Pancreas (tissue), 10 donors: ENCODE results near the gene PTGFRN. TPM values are rescaled to one million over a fixed set of nuclear protein-coding genes. Genes with fewer than 3 reads are reported as not detected.

Source experiments
- ATAC-seq, 4 donors: fragments of 200-7000 bp; cut with Tn5 transposase; one replicate each; pipeline versions ENCODE4 v1.8.0 to v1.9.1; 2020; ENCODE audit warnings: mild to moderate bottlenecking in 4 of 4, moderate library complexity in 4 of 4
- DNase-seq, 6 donors: peaks; one replicate each; pipeline ENCODE4 v3.0.0-alpha.2; 2020
- FAIRE-seq: peaks from 2 replicates; lab custom pipeline; 2012; peaks lifted over from hg19 to GRCh38; lab: Jason Lieb, UNC
- H3K27ac ChIP-seq, 4 donors: fragments of 200-600 bp; sonication (generic); 1 replicate in 3 of 4; 2 replicates in 1 of 4; pipeline versions ENCODE4 v1.5.0 to v1.8.0; 2020
- H3K27me3 ChIP-seq, 4 donors: fragments of 200-600 bp; one replicate each; pipeline ENCODE4 v1.8.0; 2021
- H3K36me3 ChIP-seq, 3 donors: fragments of 200-600 bp; sonication (generic) in 1 of 3; one replicate each; pipeline versions ENCODE4 v1.5.0 to v1.8.0; 2020 to 2021
- H3K4me1 ChIP-seq, 3 donors: fragments of 200-600 bp; one replicate each; pipeline ENCODE4 v1.8.0; 2021
- H3K4me3 ChIP-seq, 4 donors: fragments of 200-600 bp; sonication (generic) in 2 of 4; one replicate each; pipeline versions ENCODE4 v1.5.0 to v1.8.0; 2020 to 2021
- H3K9me3 ChIP-seq, 4 donors: fragments of 200-600 bp; one replicate each; pipeline ENCODE4 v1.8.0; 2021
- CTCF ChIP-seq, 4 donors: fragments of 200-600 bp; sonication (generic) in 3 of 4; IDR thresholded peaks; one replicate each; pipeline versions ENCODE4 v1.5.0 to v1.8.0; 2021; ENCODE audit warnings: antibody characterized with exemption in 4 of 4
- WGBS, 2 donors: extraction: QIAGEN DNeasy Blood & Tissue Kit; methylation state at CpG; one replicate each; pipeline ENCODE4 v1.1.7; 2013; 5-methylcytosine and 5-hydroxymethylcytosine counted together
- intact Hi-C, 3 donors: fragments of 100-400 bp; cut with DNase I; formaldehyde crosslinking; loops; one replicate each; pipeline versions ENCODE4 v1.11.1 to v1.14.2; 2022
- polyA plus RNA-seq, 2 donors: library from polyadenylated mRNA; stranded (reverse); fragments of 200-250 nt; gene quantifications; one replicate each; pipeline ENCODE4 v1.2.3, GENCODE V29; 2013
- total RNA-seq, 6 donors: library from RNA; stranded (reverse); fragmentation: NEBNext Ultra II Directional in 4 of 6; extraction: Animal tissue kit (Norgen Biotek cat#: 25700) in 4 of 6; gene quantifications; one replicate each; pipeline versions ENCODE4 v1.2.1 to v1.2.4, GENCODE V29; 2021 to 2023
- donor health status: healthy with polysubstance abuse.
- donor health status: DM: no; HTN: no; CAD: no; lungs with moderate emphysema.
- donor health status: DM: no; HTN: no; CAD: no.
- donor health status: control.
- donor health status: control.
- donor health status: Bipolar disorder and iron deficiency.
- donor health status: DM: yes; HTN: yes; CAD: no.
- donor health status: DM: no; HTN: no; CAD: no.
- donor health status: DM: no; HTN: no; CAD: no.
- donor health status: DM: yes; HTN: yes; CAD: no.

PTGFRN gene
- total and polyA plus RNA-seq, 8 donors, result 9.9 to 62.0 (median 21.3) TPM

DNA sequence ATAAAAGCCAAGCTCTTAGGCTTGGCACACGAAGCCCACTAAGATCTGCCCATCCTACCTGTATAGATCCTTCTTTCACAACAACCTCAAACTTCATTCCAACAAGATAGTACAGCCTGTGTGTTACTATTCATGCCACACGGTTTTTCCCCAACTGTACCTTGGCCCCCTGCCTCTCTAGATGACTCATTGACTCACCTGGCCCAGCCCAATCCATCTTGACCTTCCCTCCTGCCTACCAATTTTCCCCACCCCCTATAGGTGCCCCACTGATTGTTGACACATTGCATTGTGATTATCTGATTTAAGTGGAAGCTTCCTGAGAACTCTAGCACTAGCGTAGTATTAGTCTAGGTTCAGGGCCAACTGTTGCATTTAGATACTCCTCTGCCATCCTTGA is 89.9 kb downstream of the PTGFRN start:
- Histone ChIP-seq H3K27me3 (no peaks in the 10 kb centered on the region), H3K27ac (no peak overlapping the region), H3K4me1 (peaks cover 0 to 4% (median 0%) of the 10 kb centered on the region in 3 donors), H3K4me3 (no peak overlapping the region), H3K36me3 (no peaks in the 10 kb centered on the region), H3K9me3 (no peaks in the 10 kb centered on the region)
- TF ChIP-seq CTCF (IDR thresholded peaks at IDR 0.05), result no peak
- intact Hi-C loops, result loop anchor here in 1 of 3 donors (10.0 kb wide), 1 partner anchor 55 kb away; no protein-coding TSS in a partner anchor
- DNase-seq, result no peak
- WGBS, 2 donors, result 61 to 64% methylated on average over 3 of the region's 3 CpGs
- ATAC-seq, result peak in 1 of 4 donors; percentile 46
- FAIRE-seq, result no peak

GRCh38 chr1:117000142-117000541 is 90.4 kb downstream of the PTGFRN start:
- TF ChIP-seq CTCF (IDR thresholded peaks at IDR 0.05), result no peak
- no peak overlapping the region for H3K4me3 ChIP-seq
- 91 to 96% methylated on average over 2 of the region's 2 CpGs for WGBS, 2 donors
- DNase-seq (no peak), FAIRE-seq (no peak), ATAC-seq (no peak)
- H3K9me3 ChIP-seq, result no peaks in the 10 kb centered on the region
- intact Hi-C loops, result no loop called here
- H3K4me1 ChIP-seq, result peaks cover 0 to 4% (median 0%) of the 10 kb centered on the region in 3 donors
- H3K27ac ChIP-seq, result no peak overlapping the region
- no peaks in the 10 kb centered on the region for H3K36me3 ChIP-seq
- no peaks in the 10 kb centered on the region for H3K27me3 ChIP-seq

- ATAC-seq (peak in 1 of 4 donors; percentile 25), FAIRE-seq (no peak)
- intact Hi-C loops, result no loop called here
These were observed 91.7 kb downstream of the PTGFRN start, which contains the start of gene CD101 for GRCh38 chr1:117001254-117001927. TSS of gene CD101 (plus strand) at chr1:117001760. CDS start at chr1:117001818, 58 bp downstream.

DNA sequence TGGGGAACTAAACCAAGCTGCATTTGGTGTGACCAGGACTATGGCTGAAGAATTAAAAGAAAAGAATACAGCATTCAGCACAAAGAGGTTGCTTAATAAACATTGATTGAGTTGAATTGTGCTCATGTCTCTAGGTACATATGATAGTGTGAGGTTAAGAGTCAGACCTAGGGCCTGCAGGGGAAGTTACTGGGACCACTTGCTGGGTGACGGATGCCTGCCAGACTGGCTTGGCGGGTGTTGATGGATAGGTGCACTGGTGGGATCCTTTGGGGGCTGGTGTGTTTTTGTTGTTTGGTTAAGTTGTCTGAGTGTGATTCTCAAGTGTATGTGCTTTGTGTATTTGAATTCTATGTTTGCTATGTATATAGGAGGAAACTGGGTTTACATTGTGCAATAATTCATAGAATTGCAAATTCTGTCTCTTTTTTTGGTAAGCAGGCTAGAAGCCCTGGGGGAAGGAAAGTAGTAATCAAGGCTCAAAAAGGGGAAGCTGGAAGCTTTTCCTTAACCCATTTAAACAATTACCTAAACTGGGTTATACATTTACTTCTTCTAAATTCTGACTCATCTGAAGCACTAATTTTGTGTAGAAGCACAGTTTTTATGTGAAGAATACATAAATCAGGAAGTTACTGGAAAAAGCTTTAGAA is 93.6 kb downstream of the PTGFRN start:
- FAIRE-seq (no peak), ATAC-seq (peak in 2 of 4 donors; percentile 47 to 62), DNase-seq (no peak)
- Histone ChIP-seq H3K4me1 (peaks cover 0 to 4% (median 0%) of the 10 kb centered on the region in 3 donors), H3K27me3 (no peaks in the 10 kb centered on the region), H3K9me3 (no peaks in the 10 kb centered on the region), H3K27ac (no peak overlapping the region), H3K36me3 (no peaks in the 10 kb centered on the region), H3K4me3 (no peak overlapping the region)
- TF ChIP-seq CTCF (IDR thresholded peaks at IDR 0.05), result no peak
- intact Hi-C loops, result no loop called here
- 86 to 95% methylated on average over 2 of the region's 2 CpGs for WGBS, 2 donors

More at GRCh38 chr1:117001254-117001927, 91.7 kb downstream of the PTGFRN start, which contains the start of gene CD101:
- no peak within 1 kb of the TSS for H3K27ac ChIP-seq
- WGBS, 2 donors, result 90 to 91% methylated on average over 3 of the region's 3 CpGs
- H3K4me3 ChIP-seq, result no peak within 1 kb of the TSS
- no peaks in the 10 kb centered on the region for H3K9me3 ChIP-seq
- H3K27me3 ChIP-seq, result no peaks in the 10 kb centered on the region
- TF ChIP-seq CTCF (IDR thresholded peaks at IDR 0.05), result no peak
- DNase-seq, result no peak
- H3K4me1 ChIP-seq, result peaks cover 0 to 4% (median 0%) of the 10 kb centered on the region in 3 donors
- H3K36me3 ChIP-seq, result no peaks in the 10 kb centered on the region

DNA sequence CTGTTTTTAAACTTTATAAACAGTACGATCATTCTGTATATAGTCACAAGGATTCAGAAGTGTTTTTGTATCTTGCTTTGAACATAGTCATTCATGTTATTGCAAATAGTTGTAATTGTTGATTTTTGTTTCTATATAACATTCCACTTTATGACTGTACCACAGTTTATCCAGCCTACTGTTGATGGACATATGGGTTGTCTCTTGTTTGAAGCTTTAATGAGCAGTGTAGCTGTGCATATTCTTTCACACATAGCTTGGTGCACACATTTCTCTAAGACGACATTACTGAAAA is 98.0 kb downstream of the PTGFRN start:
- Histone ChIP-seq H3K4me1 (peaks cover 0 to 4% (median 0%) of the 10 kb centered on the region in 3 donors), H3K9me3 (no peaks in the 10 kb centered on the region), H3K36me3 (no peaks in the 10 kb centered on the region), H3K27ac (no peak overlapping the region), H3K27me3 (no peaks in the 10 kb centered on the region), H3K4me3 (no peak overlapping the region)
- FAIRE-seq, result no peak
- DNase-seq, result no peak
- ATAC-seq, result no peak
- intact Hi-C loops, result no loop called here
- whole genome bisulfite sequencing, 2 donors, result 99 to 100% methylated on average over 2 of the region's 2 CpGs
- no peak for TF ChIP-seq CTCF (IDR thresholded peaks at IDR 0.05)
